GM18870 (cell line): ENCODE results near the gene CADPS2.

Experiments
- ATAC-seq: cut with Tn5 transposase; IDR thresholded peaks from one replicate; pipeline ENCODE4 v1.9.1; 2021; ENCODE audit warnings: moderate library complexity; ENCODE audit not compliant: unreplicated experiment

Gene CADPS2

GRCh38 chr7:122467661-122468449, 418.4 kb downstream of the CADPS2 start:
- ATAC-seq = no peak

- no peak for ATAC-seq
These were observed 421.0 kb downstream of the CADPS2 start for GRCh38 chr7:122465296-122465695.

- no peak for ATAC-seq
These were observed 422.6 kb downstream of the CADPS2 start for GRCh38 chr7:122463631-122464030.

GRCh38 chr7:122460936-122461335, 425.3 kb downstream of the CADPS2 start:
- ATAC-seq = no peak

GRCh38 chr7:122457969-122458368, 428.3 kb downstream of the CADPS2 start:
- ATAC-seq = no peak

- no peak for ATAC-seq
These were observed 428.9 kb downstream of the CADPS2 start for GRCh38 chr7:122457325-122457724.

GRCh38 chr7:122454776-122455507, 431.3 kb downstream of the CADPS2 start:
- ATAC-seq = no peak

GRCh38 chr7:122453432-122453831, 432.8 kb downstream of the CADPS2 start:
- ATAC-seq = no peak

GRCh38 chr7:122448893-122449589, 437.2 kb downstream of the CADPS2 start:
- no peak for ATAC-seq

- no peak for ATAC-seq
These were observed 443.3 kb downstream of the CADPS2 start for GRCh38 chr7:122442929-122443328.

GRCh38 chr7:122438492-122438891, 447.8 kb downstream of the CADPS2 start:
- ATAC-seq = no peak

- ATAC-seq = no peak
These were observed 448.3 kb downstream of the CADPS2 start for GRCh38 chr7:122438006-122438405.

- ATAC-seq = no peak
These were observed 452.5 kb downstream of the CADPS2 start for GRCh38 chr7:122433765-122434164.

GRCh38 chr7:122430710-122431109, 455.6 kb downstream of the CADPS2 start:
- no peak for ATAC-seq

- ATAC-seq = no peak
These were observed 456.3 kb downstream of the CADPS2 start for GRCh38 chr7:122429926-122430325.

GRCh38 chr7:122425731-122426130, 460.5 kb downstream of the CADPS2 start:
- no peak for ATAC-seq

- ATAC-seq = no peak
These were observed 462.7 kb downstream of the CADPS2 start for GRCh38 chr7:122423591-122423990.

GRCh38 chr7:122416336-122416735, 469.9 kb downstream of the CADPS2 start:
- ATAC-seq = no peak

- ATAC-seq = no peak
These were observed 470.8 kb downstream of the CADPS2 start for GRCh38 chr7:122415510-122415909.

GRCh38 chr7:122413339-122413738, 472.9 kb downstream of the CADPS2 start:
- ATAC-seq = no peak

- no peak for ATAC-seq
These were observed 473.4 kb downstream of the CADPS2 start for GRCh38 chr7:122412883-122413282.

GRCh38 chr7:122412441-122412840, 473.8 kb downstream of the CADPS2 start:
- no peak for ATAC-seq
